ENCODE measurements around the gene KRTAP5-2.

- TF ChIP-seq CTCF (IDR thresholded peaks at IDR 0.05) (no peak), POLR2A (IDR thresholded peaks at IDR 0.05) (no peak), POLR2AphosphoS5 (IDR thresholded peaks at IDR 0.05) (no peak)
These were observed 42.4 kb downstream of the KRTAP5-2 start for GRCh38 chr11:1555713-1556153.

Measured in suprapubic skin (tissue), 4 donors.